ENCODE data around the gene BHLHE23.
A peak's percentile ranks its signal among the peaks of the same experiment; 100 is the strongest.

Gene BHLHE23

DNA sequence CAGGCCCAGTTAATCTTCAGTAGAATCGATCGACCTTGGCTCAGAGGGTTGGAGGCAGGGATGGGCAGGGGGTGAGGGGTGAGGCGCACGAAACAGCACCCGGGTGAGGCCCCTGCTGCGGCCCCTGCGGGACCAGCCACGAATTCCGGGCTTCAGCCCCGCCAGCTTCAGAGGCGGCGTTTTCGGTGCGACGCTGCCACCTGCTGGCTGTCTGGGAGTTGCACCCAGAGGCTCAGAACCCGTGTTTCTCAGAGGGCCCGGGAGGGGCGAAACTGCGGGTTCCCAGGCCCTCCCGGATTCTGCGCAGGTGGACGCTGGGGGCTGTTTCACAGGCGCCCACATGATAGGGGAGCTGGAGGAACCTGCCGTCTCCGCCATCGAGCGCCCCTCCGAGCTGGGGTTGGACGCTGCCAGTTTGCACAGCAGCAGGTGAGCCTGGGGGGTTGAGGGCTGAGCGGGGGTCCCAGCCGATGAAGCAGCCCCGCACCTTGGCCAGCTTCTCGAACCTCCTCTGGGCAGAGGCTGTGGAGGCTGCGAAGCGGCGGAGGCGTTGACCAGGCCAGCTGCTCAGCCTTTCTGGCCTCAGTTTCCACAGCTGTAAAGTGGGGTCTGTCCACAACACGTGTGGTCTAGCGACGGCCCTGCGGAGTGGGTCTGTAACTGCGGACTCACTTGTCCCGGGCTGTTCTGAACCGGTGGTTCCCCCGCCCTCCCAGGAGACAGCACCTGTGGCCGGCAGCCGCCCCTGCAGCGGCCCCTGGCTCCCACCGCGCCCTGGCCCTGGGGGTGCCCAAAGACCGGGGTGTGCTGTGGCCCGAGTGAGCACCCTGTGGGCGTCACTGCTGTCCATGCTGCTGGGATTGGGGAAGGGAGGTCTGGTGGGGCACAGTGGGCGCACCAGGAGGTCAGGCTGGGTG, 2.5 kb upstream of the BHLHE23 start:
- DNase-seq (ENCODE audit: low read depth) = peak; percentile 32

DNA sequence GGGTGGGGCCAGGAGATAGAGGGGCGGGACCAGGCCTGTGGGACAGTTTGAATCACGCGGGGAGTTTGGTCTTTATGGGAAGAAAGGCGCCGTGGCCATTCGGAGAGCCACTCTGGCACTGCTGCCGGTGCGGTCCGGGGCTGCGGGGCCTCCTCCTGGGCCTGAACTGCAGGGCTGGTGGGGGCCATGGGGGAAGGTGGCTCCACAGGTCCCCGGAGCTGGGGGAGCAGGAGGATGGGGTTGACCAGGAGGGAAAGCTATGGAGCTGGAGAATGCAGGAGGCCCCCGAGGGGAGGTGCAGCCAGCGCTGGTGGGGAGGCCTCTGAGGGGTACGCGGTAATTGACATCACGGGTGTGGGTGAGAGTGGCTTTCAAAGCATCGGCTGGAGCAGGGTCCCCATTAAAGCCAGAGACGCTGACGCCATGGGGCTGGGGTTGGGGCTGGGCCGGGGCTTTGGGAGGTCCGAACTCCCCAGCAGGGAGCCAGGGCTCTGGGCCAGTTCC, 1.8 kb upstream of the BHLHE23 start:
- DNase-seq (ENCODE audit: low read depth) = no peak

DNA sequence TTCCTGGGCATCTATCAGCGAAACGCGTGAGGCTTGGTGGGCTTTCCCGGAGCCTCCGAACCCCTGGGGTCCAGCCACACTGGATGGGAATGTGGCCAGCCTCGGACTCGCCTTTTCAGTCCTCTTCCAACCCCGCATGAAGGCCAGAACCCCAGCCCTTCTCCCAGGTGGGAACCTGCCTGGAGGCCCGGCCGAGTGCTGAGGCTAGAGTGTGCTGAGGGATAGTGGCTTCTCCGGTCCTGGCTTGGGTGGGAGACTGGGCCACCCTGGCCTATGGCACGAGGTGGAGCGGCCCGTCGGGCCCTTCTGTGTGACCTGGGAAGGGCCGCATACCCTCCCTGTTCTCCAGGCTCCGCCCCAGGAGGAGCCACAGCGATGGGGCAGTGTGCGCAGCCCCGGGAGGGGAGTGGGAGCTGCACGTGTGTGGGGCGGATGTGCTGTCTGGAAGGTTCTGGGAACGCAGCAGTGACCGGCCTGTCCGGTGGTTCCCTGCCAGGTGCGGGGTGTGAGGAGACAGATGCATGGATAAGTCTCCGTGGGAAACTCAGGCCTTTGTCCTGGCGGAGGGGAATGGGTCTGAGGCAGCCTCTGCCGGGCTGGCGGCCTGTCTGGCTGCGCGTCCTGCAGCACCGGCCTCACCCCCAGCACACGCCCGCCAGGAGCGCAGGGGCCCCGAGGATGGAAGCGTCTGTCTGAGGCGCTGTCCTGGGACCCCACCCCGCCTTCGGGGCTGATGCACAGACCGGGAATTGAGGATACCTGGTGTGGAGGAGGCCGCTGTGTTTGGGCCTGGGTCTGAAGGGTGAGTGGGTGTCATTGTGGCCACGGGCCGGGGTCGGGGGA, 1.1 kb upstream of the BHLHE23 start:
- no peak for DNase-seq (ENCODE audit: low read depth)

DNA sequence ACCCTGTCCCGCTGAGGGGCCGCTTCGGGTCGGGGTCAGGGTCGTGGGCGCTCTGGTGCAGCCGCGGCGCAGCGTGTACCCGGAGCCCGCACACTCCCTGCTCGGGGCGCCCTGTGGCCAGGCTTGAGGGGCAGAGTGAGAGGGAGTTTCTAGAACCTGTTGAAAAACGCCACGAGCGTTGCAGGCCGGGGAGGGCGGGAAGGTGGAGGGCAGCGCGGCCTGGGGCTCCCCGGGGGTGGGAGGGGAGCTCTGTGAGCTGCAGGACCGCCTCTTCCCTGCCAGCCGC, 539 bp upstream of the BHLHE23 start:
- no peak for DNase-seq (ENCODE audit: low read depth)

DNA sequence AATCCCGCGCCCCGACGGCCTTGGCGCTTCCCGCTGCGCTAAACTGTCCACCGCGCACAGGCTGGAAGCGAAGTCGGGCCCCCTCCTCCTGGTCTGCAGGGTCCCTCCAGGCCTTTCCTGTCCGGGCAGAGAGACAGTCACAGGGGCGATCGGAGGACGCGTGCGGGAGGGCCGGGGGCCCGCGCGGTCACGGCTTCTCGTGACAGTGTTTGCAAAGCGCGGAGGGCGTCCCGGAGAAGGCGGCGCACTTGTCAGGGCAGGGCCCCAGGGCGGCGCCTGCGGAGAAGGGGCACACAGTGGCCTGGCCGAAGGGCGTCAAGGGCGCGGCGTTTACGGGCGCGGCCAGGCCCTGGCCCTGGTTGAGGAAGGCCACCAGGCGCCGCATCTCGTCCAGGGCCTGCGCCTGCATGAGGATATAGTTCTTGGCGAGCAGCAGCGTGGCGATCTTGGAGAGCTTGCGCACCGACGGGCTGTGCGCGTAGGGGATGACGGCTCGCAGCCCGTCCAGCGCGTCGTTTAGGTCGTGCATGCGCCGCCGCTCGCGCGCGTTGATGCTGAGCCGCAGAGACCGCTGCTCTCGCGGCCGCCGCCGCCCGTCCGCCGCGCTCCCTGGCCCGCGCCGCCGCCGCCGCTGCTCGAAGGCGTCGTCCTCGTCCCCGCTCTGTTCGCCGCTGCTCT, 763 bp downstream of the BHLHE23 start:
- DNase-seq (ENCODE audit: low read depth) = peak; percentile 4

DNA sequence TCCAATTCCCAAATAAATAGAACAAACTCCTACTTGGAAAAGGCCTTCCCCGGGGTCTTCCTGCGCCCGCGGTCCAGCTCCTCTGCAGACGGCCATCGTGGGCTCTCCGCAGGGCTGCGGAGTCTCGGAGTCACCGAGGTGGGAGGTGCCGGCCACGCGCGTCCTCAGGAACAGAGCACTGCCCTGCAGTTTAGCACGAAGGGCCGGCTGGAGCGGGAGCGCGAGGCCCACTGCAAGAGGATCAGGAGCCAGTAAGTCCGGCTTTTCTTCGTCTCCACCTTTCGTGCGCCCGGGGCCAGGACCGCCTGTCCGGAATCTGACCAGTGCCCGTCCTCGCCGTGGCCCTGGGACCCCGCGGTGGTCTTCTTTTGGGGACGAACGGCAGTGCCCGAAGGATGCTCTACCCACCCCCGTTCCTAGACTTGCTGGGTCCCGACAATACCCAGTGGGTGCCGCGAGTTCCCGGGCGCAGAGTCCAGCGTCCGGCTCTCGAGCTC, 1.4 kb downstream of the BHLHE23 start:
- DNase-seq (ENCODE audit: low read depth) = no peak

DNA sequence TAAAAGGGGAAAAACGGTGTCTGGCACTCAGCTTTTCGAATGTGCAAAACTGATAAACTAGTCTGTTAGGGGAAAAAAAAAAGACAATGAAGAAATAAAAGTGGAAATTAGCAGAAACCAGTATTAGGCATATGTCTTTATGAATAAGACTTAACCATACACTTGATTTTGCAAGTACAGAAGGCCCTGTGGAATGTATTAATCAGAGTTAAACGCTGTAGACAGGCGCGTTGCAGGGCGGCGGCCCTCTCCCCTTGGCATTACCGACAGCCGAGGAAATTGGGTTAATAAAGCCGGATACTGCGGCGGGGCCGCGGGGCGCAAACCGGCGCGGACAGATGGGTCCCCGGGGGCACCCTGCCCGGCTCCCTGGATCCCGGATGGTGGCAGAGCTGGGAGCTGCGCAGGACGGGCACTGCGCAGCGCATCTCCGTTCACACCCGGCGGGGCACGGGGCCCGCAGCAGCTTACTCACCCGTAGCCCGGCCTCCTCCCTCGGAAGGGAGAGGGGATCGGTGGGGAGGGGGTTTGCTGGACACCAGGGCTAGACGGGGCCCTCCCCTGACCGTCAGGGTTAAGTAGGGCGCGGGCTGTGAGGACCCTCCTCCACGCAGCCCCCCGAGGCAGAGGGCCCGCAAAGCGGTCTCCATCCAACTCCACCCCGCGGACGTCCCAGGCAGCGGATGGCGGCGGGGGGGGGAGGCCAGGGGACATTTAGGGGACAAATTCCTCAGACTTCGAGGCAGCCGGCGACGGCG, 2.0 kb downstream of the BHLHE23 start:
- DNase-seq (ENCODE audit: low read depth) = no peak

DNA sequence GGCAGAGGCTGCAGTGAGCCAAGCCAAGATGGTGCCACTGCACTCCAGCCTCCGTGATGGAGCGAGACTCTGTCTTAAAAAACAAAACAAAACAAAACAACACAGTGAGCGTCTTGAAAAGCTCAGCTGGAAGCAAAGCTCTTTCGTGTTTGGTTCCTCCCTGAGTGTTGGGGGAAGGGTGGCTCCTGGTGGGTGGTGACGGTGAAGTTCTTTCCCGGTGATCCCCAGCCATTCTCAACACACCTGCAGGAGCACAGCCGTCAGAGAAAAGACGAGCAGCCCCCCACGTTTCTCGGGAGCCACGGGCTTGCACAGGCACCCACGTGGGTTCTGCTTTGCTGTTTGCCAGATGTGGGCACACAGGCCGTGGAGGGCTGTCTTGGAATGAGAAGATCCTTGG, 3.2 kb downstream of the BHLHE23 start:
- no peak for DNase-seq (ENCODE audit: low read depth)

DNA sequence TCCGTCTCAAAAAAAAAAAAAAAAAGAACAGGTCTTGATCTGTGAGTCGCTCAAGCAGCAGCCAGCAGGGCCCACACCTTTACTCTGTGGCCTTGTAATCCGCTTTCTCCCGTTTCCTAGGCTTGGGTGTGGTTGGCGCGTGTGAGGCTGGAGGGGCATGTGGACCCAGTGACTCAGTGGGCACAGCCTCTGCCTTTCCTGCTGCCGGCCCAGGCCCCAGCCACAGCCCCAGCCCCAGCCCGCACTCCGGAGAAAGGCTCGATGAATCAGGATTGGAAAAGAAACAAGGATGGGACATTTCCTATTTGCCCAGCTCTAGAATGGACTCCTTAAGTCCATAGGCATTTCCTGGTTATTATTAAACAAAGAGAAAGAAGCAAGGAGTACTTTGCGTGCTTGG, 4.3 kb downstream of the BHLHE23 start:
- no peak for DNase-seq (ENCODE audit: low read depth)

DNA sequence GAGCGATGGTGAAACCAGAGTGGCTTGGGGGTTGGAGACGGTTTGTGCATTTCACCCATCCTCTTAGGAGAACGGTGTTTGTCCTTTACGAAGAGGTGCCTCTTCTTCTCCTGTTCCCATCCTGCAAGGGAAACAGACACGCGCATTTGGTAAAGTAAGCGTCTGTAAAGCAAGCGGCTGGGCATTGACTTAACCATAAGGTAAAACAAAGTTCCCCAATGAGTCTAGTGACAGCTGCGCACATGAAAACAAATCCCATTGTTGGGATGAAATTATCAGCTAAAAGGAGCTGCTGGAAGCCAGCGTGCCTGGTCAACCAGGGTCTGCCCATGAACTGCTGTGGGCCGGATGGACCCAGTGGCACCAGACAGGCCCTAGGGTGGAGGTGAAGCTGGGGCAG, 5.8 kb downstream of the BHLHE23 start:
- no peak for DNase-seq (ENCODE audit: low read depth)

DNA sequence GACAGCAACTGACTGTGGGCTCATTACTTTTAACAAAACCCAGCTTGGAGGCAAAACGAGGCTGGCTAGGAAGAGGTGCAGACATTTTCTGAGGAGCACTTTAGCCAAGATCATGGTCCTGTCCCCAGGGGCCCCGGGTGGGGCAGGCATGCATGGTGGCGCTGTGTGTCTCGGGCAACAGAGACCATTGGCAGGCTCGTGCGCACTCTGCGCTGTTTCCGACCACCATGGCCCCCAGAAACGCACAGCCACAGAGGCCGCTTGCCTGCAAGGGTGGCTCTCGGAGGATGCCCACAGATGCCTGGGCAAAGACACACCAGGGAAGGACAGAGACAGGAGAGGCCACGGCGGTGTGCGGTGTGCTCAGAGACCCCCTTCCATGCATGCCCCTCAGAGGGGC, 6.7 kb downstream of the BHLHE23 start:
- no peak for DNase-seq (ENCODE audit: low read depth)

DNA sequence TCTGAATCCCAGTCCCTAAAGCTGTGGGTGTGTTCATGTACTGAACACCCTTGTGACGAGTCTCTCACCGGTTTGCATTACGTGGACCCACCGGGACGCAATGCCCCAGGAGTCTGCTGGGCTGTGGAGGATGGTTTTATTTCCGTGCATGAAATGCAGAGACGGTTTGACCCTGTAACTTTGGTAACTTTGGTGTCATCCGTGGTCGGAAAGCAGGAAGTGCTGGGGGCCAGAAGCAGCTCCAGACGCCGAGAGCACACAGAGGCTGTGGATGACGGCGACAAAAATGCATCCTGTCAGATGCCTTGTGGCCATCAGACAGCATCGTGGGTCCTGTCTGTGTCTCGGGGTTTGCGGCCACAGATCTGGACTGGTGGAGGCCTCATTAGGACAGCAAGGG, 7.2 kb downstream of the BHLHE23 start:
- no peak for DNase-seq (ENCODE audit: low read depth)

DNA sequence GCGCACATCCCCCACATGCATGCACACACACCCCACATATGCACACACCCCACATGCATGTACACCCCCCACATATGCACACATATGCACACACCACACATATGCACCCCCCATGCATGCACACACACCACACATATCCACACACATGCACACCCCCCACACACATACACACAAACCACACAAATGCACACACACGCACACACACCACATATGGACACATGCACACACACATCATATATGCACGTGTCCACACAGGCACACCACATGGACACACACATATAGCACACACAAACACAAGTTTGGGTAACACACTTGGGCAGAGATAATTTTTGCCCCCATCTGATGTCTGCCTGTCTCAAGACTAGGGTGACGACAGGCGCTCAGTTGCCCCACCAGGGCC, 8.3 kb downstream of the BHLHE23 start:
- no peak for DNase-seq (ENCODE audit: low read depth)

DNA sequence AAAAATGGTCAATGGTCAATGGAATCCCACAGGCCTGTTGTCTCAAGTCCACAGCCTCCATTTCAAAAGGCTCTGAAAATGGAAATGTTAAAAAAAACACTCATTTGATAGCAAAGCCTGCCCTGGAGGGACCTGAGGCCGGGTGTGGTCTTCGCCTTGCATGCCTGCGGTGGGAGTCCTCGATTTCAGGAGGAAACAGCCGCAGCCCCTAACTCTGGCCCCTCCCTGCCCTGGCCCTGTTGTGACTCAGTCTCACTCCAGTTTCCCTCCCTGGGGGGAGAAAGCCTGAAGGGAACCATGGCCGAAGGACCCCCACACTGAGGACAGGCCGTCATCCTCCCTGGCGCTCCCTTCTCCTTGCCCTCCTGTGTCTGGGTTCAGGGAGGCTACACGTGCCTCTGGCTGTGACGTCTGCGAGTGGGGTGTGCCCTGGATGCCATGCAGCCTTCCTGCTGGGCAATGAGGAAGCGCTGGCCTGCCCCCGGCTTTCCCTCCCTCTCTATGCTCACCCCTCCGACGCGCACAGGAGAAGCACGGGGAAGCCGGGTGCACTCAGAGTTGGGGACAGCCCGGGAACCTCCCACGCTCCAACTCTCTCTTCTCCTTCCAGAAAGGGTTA, 9.2 kb downstream of the BHLHE23 start:
- no peak for DNase-seq (ENCODE audit: low read depth)

DNA sequence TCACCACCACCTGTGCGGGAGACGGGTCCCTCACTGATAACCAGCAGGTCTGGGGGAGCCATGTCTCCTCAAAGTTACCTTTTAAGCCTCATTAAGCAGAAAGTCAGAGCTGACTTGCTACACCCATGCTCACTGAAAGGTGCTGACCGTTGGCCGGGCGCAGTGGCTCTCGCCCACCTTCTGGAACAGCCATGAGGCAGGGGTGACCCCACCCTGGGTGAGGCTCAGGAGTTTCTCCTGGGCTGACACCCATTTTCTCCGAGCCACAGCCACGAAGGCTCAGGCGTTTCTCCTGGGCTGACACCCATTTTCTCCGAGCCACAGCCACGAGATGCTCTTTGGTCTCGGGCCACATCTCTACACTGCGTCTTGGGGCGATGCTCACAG, 10.2 kb downstream of the BHLHE23 start:
- DNase-seq (ENCODE audit: low read depth) = no peak

DNA sequence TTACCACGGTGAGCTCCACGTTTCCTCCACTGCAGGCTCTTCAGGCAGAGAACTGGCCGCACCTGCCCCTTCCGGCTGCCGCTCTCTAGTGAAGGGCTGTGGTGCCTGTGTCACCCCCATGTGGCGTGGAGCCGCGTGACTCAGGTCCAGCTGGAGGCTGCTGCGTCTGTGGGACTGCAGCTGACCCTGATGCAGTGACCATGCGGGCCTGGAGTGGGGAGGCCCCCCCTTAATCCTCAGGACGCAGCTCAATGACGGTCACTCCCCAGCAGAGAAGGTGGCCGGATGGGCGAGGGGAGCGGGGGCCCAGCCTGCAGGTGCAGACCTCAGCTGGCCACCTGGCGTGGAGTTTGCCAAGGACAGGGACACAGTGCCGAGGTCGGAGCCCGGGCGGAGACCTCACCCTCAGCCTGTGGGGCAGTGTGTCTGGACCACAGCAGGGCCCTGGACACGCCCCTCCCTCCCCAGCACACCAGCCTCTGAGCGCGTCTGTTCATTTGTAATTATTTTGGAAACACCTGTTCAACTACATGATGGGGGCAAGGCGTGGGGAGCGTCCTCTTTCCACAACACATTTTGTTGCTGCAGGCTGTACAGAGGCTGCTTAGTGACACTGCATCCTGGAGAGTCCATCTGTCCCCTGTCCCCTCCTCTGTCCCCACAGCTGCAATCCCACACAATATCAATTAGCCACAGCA, 10.7 kb downstream of the BHLHE23 start:
- DNase-seq (ENCODE audit: low read depth) = no peak

DNA sequence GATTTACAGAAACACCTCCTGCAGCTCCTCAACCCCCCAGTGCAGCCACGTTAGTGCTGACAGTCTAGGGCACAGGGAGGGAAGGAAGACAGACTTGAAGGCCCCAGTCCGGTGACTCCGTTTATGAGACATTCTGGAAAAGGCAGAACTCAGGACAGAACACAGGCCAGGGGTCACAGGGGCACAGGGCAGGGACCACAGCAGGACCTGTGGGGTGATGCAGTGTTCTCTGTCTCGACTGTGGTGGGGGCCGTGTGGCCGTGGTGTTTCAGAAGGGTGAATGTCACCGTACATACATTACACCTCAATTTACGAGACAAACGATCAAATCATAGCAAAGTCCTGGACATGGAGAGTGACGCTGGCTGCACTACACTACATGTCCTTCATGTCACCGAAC, 11.3 kb downstream of the BHLHE23 start:
- no peak for DNase-seq (ENCODE audit: low read depth)

DNA sequence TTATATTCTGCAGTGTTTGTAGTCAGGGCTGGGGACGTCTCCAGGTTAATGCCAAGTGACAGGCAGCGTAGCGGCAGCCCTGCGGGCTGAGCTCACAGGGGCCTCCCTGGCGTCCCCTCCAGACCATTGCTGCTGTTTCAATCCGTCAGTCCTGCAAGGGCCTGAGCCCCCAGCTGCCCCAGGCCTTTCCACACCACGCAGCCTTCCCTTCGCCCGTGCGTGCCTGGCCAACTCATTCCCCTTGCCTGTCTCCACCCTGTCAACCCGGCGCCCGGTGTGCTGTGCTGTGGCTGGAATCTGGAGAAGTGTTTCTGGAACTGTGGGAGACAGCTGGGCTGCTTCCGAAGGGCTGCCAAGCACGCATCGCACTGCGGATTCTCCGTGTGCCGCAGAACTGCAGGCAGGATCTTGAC, 11.9 kb downstream of the BHLHE23 start:
- no peak for DNase-seq (ENCODE audit: low read depth)

DNA sequence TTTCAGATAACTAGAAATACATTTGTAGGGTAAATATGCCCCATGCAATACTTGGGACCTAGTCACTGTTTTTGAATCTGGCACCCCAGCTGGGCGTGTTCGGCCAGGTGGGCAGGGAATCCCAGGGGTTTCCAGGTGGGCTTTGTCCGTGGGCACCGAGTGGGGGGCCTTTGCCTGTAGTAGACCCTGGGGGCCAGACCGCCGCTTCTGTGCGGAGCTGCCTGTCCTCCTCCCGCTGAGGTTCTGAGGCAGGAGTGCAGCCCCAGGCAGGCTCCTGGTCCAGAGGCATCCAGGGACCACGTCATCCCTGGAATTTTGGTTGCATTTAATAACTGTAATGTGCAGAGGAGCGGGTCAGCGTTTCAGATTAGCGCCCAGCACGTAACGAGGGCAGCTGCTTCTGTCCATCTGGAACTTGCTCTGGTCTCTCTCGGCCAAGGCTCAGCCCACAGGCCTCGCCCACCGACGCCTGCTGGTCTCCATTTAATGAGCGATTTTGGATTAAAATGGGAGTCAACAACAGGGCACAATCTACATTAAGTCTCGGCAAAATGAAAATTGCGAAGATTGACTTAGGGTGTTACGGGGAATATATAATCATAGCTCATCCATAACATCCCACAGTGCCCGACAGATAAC, 12.8 kb downstream of the BHLHE23 start:
- no peak for DNase-seq (ENCODE audit: low read depth)

DNA sequence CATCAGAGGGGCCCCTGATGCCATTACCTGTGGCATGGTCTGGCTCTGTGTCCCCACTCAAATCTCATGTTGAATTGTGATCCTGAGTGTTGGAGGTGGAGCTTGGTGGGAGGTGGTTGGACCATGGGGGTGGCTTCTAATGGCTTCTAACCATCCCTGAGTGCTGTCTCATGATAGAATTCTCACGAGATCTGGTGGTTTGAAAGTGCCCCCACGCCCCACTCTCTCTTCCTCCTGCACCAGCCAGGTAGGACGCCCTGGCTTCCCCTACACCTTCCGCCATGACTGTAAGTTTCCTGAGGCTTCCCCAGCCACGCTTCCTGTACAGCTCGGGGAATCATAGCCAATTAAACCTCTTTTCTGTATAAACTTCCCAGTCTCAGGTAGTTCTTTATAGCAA, 14.9 kb downstream of the BHLHE23 start:
- DNase-seq (ENCODE audit: low read depth) = no peak

Data from fibroblast of gingiva (primary cell).